MM.1S (cell line): ENCODE measurements around the gene STYXL1.

Source experiments
- DNase-seq: peaks from one replicate; pipeline ENCODE4 v3.0.0-alpha.2; 2015
- H2AFZ ChIP-seq: fragments of 300-600 bp; sonication (generic); 2 replicates; pipeline ENCODE4 v1.6.0; 2016; ENCODE audit warnings: antibody characterized with exemption, low read length
- H3F3A ChIP-seq: fragments of 300-600 bp; sonication (generic); 2 replicates; pipeline ENCODE4 v1.6.1; 2016; ENCODE audit warnings: mild to moderate bottlenecking, antibody characterized with exemption, low read length, moderate library complexity, mixed read lengths; ENCODE audit not compliant: insufficient read depth
- H3K27ac ChIP-seq: fragments of 300-600 bp; sonication (generic); 2 replicates; pipeline ENCODE4 v1.5.1; 2016; ENCODE audit warnings: mild to moderate bottlenecking, low read length
- H3K27me3 ChIP-seq: fragments of 300-600 bp; sonication (generic); replicated peaks from 2 replicates; pipeline ENCODE4 v1.6.0; 2016; ENCODE audit warnings: low read length; ENCODE audit not compliant: insufficient read depth
- H3K36me3 ChIP-seq: fragments of 300-600 bp; sonication (generic); replicated peaks from 2 replicates; pipeline ENCODE4 v1.6.1; 2016; ENCODE audit warnings: mild to moderate bottlenecking, low read length, mixed read lengths; ENCODE audit not compliant: insufficient read depth
- H3K4me1 ChIP-seq: fragments of 300-600 bp; sonication (generic); 2 replicates; pipeline ENCODE4 v1.6.1; 2016; ENCODE audit warnings: low read length, mixed read lengths
- H3K4me2 ChIP-seq: fragments of 300-600 bp; sonication (generic); 2 replicates; pipeline ENCODE4 v1.6.0; 2016; ENCODE audit warnings: low read depth, low read length
- H3K4me3 ChIP-seq: fragments of 300-600 bp; sonication (generic); 2 replicates; pipeline ENCODE4 v1.5.1; 2016; ENCODE audit warnings: low read length, mixed read lengths
- H3K79me2 ChIP-seq: fragments of 300-600 bp; sonication (generic); 2 replicates; pipeline ENCODE4 v1.6.1; 2016; ENCODE audit warnings: mixed run types, low read length, mixed read lengths
- H3K9ac ChIP-seq: fragments of 300-600 bp; sonication (generic); 2 replicates; pipeline ENCODE4 v1.6.1; 2016; ENCODE audit warnings: low read length, mixed read lengths
- H3K9me2 ChIP-seq: fragments of 300-600 bp; sonication (generic); replicated peaks from 2 replicates; pipeline ENCODE4 v1.6.1; 2016; ENCODE audit warnings: mild to moderate bottlenecking, low read length, mixed read lengths; ENCODE audit not compliant: insufficient read depth
- H3K9me3 ChIP-seq: fragments of 300-600 bp; sonication (generic); replicated peaks from 2 replicates; pipeline ENCODE4 v1.6.1; 2016; ENCODE audit warnings: mild to moderate bottlenecking, low read length, mixed read lengths; ENCODE audit not compliant: insufficient read depth
- H4K20me1 ChIP-seq: fragments of 300-600 bp; sonication (generic); 2 replicates; pipeline ENCODE4 v1.6.1; 2016; ENCODE audit warnings: mild to moderate bottlenecking, low read length, moderate library complexity, mixed read lengths; ENCODE audit not compliant: insufficient read depth
- CTCF ChIP-seq: fragments of 300-600 bp; sonication (generic); IDR thresholded peaks from 2 replicates; pipeline ENCODE4 v1.5.1; 2016; ENCODE audit warnings: antibody characterized with exemption, low read length, mixed read lengths
- EZH2 ChIP-seq: fragments of 300-600 bp; sonication (generic); optimal IDR thresholded peaks from 2 replicates; pipeline ENCODE3; 2017; ENCODE audit warnings: low read depth, mild to moderate bottlenecking, antibody characterized with exemption, low read length, mixed read lengths
- EZH2phosphoT487 ChIP-seq: fragments of 300-600 bp; sonication (generic); IDR thresholded peaks from 2 replicates; pipeline ENCODE4 v1.6.1; 2018; ENCODE audit warnings: antibody characterized with exemption, low read length

Gene STYXL1

GRCh38 chr7:76080204-76080603 lies 32.4 kb upstream of the STYXL1 start:
- H3K36me3 ChIP-seq = no peaks in the 10 kb centered on the region
- H3K4me1 ChIP-seq = no peaks in the 10 kb centered on the region
- H3K4me2 ChIP-seq = no peak overlapping the region
- H3K4me3 ChIP-seq = no peak overlapping the region
- TF ChIP-seq EZH2 (no peak), EZH2phosphoT487 (no peak), CTCF (no peak)
- no peaks in the 10 kb centered on the region for H3K9me3 ChIP-seq
- no peaks in the 10 kb centered on the region for H3F3A ChIP-seq
- H3K9me2 ChIP-seq = no peaks in the 10 kb centered on the region
- H3K9ac ChIP-seq = no peak overlapping the region
- no peaks in the 10 kb centered on the region for H3K79me2 ChIP-seq
- H4K20me1 ChIP-seq = no peaks in the 10 kb centered on the region
- no peaks in the 10 kb centered on the region for H3K27me3 ChIP-seq
- H3K27ac ChIP-seq = no peak overlapping the region
- H2AFZ ChIP-seq = no peak overlapping the region
- no peak for DNase-seq

GRCh38 chr7:76077435-76077834 lies 29.6 kb upstream of the STYXL1 start:
- no peak for TF ChIP-seq EZH2phosphoT487
- TF ChIP-seq EZH2 = no peak
- TF ChIP-seq CTCF = no peak
- H3K9me2 ChIP-seq = no peaks in the 10 kb centered on the region
- no peaks in the 10 kb centered on the region for H3K36me3 ChIP-seq
- H3K27me3 ChIP-seq = no peaks in the 10 kb centered on the region
- H2AFZ ChIP-seq = no peak overlapping the region
- H3K27ac ChIP-seq = no peak overlapping the region
- no peaks in the 10 kb centered on the region for H3K79me2 ChIP-seq
- no peaks in the 10 kb centered on the region for H3K9me3 ChIP-seq
- H3K9ac ChIP-seq = no peak overlapping the region
- no peak for DNase-seq
- H4K20me1 ChIP-seq = no peaks in the 10 kb centered on the region
- no peak overlapping the region for H3K4me3 ChIP-seq
- H3K4me2 ChIP-seq = no peak overlapping the region
- H3F3A ChIP-seq = no peaks in the 10 kb centered on the region
- H3K4me1 ChIP-seq = no peaks in the 10 kb centered on the region

- Histone ChIP-seq H3K4me1 (no peaks in the 10 kb centered on the region), H3K36me3 (no peaks in the 10 kb centered on the region), H3F3A (no peaks in the 10 kb centered on the region), H4K20me1 (no peaks in the 10 kb centered on the region), H3K27ac (no peak overlapping the region), H3K9ac (no peak overlapping the region), H3K4me3 (no peak overlapping the region), H3K27me3 (no peaks in the 10 kb centered on the region), H3K4me2 (no peak overlapping the region), H2AFZ (no peak overlapping the region), H3K9me2 (no peaks in the 10 kb centered on the region), H3K79me2 (no peaks in the 10 kb centered on the region), H3K9me3 (no peaks in the 10 kb centered on the region)
- TF ChIP-seq EZH2phosphoT487 (no peak), CTCF (no peak), EZH2 (no peak)
- no peak for DNase-seq
Measured at GRCh38 chr7:76076995-76077394, 29.2 kb upstream of the STYXL1 start.
